ENCODE measurements around the gene AKAP9.
A peak's percentile ranks its signal among the peaks of the same experiment; 100 is the strongest.
"Not testable (repeated sequence)": the region's sequence is repeated elsewhere in the genome, so short reads cannot be mapped to it uniquely, and the experiment has no call there.

Gene AKAP9

DNA sequence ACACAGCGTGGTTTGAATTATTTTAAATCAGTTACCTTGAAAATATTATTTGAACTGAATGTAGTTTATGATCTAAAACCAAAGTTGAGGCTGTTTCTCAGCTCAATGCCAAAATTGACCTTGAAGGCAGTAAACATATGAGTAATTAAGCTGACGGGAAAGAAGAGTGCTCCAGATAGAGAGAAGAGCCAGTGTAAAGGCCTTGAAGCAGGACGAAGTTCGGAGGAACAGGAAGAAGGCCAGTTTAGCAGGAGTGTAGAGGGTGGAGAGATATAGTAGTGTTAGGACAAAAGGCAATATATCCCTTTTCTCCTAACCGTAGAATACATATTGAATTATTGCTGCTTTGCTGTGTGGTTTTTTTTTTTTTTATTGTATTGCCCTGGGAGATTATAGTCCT lies 130.4 kb downstream of the AKAP9 start:
- DNase-seq: no peak

- DNase-seq: no peak
Measured at GRCh38 chr7:92072121-92072520, 131.5 kb downstream of the AKAP9 start.

GRCh38 chr7:92072708-92073107 lies 132.0 kb downstream of the AKAP9 start:
- DNase-seq: no peak

DNA sequence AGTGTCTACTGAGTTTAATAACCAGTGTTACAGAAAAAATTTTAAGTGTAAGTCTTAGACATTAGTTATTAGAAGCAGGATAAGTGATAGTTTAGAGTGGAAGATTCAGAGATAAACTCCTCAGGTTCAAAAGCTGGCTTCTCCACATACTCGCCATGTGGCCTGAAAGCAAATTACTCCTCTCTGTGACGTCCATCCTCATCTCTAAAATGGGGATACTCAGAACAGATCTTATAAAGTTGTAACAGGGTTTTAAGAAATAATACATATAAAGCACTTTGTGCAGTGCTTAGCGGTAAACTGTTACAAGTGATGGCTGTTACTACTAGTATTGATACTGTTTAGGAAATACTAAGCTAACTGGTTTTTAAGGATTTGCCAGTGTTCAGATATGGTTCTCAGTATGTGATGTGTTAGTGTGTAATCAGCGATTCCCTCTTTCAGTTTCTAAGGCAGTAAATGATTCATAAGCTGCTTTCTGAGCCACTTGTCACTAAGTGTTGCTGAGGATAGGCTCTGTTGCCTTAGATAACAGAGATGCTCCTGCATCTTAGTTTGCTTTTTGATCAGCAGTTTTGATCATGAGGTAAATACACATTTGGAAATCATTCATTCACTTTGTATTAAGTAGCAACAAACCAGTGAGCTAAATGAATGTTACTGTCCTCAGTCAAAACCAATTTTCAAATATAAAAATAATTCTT lies 134.9 kb downstream of the AKAP9 start:
- no peak for DNase-seq

- DNase-seq: no peak
Measured at GRCh38 chr7:92076509-92076908, 135.8 kb downstream of the AKAP9 start.

GRCh38 chr7:92083922-92084321 lies 143.3 kb downstream of the AKAP9 start:
- DNase-seq: not testable (repeated sequence)

DNA sequence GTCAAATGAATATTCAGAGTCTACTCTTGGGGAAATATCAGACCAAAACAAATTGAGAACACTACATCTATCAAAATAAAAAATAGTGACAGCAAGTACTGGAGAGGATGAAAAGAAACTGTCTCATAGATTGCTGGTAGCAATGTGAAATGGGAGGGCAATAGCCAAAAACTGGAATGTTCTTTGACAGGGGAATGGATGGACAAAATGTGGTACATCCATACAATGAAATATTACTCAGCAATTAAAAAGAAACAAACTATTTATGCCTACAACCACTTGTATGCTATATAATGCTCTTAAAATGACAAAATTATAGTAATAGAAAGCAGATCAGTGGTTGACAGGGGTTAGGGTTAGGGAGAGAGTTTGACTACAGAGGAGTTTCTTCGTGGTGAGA lies 147.6 kb downstream of the AKAP9 start:
- no peak for DNase-seq

- no peak for DNase-seq
Measured at GRCh38 chr7:92092210-92092609, 151.5 kb downstream of the AKAP9 start.

GRCh38 chr7:92095380-92095779 lies 154.7 kb downstream of the AKAP9 start:
- DNase-seq: peak; percentile 9

DNA sequence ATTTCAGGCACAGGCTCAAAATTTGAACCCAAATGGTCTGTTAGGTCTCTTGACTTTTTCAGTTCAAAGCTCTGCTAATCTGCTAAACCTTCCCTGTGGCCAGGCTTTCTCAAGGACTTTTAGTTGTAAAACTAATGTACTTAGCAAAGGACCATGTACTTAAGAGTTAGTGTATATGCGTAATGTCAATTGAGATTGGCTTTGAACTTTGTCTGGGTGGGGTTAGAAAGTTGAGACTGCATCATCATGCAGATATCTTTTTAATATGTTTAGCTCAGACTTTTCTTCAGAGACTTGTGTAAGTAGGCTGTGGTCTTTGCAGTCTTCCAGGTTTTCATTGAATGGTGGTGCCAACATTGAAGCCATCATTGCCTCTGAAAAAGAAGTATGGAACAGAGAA lies 159.9 kb downstream of the AKAP9 start:
- no peak for DNase-seq

GRCh38 chr7:92102862-92103261 lies 162.2 kb downstream of the AKAP9 start:
- not testable (repeated sequence) for DNase-seq

DNA sequence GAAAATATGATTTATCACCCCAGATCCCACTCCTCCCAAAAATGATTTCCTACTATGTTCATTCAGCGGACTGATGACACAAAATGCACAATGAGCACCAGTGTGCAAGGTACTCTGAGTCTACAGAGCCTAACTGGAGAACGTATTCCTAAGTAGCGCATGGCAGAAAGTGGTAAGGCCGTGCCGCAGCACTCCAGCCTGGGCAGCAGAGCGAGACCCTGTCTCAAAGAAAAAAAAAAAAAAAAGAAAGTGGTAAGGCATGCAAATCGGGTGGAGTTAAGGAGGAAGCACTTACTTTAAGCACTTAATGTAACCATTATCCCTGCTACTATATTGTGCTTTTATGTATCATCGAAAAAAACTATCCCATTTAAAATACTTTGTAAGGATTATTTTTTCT lies 168.2 kb downstream of the AKAP9 start:
- DNase-seq: no peak

- DNase-seq: no peak
Measured at GRCh38 chr7:92110857-92111256, 170.2 kb downstream of the AKAP9 start.

DNA sequence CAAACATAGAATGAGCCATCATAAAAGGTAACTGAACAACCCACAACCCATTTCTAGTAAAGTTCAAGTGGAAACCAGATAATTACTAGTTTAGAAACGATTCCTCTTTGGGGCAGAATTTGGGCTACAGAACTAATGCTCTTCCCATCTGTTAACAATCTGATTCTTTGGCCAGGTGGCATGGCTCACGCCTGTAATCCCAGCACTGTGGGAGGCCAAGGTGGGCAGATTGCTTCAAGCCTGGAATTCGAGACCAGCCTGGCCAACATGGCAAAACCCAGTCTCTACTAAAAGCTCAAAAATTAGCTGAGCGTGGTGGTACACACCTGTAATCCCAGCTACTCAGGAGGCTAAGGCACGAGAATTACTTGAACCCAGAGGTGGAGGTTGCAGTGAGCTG lies 175.2 kb downstream of the AKAP9 start:
- no peak for DNase-seq

DNA sequence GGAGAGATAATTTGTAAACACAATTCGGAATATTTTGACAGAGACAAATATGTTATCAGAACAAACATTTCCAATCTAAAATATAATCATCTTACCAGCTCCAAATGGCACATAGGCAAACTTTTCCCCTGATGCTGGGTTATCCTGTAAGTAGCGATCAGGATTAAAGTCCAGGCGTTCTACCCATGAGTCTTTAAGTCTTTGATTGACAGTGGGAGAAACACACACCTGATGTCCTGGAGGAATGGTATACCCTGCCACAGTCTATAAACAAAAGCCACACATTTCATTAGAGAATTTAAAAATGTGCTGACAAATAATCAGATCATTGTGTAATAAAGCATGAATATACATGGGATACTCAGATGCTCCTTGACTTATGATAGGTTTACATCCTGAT lies 176.3 kb downstream of the AKAP9 start:
- DNase-seq: no peak

DNA sequence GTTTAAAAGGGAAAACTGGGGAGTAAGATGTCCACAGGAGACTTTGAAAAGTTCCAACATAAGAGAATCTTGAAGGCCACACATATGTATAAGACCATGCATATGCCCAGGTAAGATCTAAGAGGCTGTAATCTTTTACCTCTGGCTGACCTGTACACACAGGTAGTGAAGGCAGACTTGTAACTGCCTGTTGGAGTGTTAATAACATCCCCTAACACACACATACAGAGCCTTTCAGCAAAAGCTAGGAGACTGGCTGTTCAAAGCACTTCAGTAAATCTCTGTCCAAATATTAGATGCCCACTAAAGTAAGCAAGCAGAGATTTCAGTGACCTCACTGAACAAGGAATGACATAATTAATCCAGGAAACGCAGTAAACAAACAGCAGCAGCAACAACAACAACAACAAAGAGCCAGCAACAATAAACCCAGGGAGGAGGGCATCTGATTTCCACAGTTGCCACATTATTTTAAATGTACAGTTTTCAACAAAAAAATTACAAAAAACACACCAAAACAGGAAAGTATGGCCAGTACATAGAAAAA lies 178.6 kb downstream of the AKAP9 start:
- no peak for DNase-seq

GRCh38 chr7:92121681-92122080 lies 181.0 kb downstream of the AKAP9 start:
- no peak for DNase-seq

DNA sequence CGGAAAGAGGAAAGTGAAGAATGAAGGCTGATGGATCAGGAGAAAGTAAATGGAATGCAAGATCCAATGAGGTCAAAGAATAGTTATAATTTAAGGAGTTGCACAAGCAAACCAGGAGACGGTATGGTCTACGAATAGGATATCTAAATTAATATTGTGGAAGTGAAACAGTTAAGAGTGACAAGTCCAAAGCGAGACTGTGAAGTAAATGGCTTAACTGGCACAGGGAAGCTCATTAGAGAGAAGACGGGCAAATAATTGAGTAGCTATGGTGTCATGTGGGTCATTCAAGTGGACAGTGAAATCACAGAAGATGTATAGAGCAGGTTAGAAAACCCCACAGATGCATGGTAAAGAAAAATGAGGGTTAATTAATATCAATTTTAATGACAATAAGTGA lies 190.4 kb downstream of the AKAP9 start:
- no peak for DNase-seq

DNA sequence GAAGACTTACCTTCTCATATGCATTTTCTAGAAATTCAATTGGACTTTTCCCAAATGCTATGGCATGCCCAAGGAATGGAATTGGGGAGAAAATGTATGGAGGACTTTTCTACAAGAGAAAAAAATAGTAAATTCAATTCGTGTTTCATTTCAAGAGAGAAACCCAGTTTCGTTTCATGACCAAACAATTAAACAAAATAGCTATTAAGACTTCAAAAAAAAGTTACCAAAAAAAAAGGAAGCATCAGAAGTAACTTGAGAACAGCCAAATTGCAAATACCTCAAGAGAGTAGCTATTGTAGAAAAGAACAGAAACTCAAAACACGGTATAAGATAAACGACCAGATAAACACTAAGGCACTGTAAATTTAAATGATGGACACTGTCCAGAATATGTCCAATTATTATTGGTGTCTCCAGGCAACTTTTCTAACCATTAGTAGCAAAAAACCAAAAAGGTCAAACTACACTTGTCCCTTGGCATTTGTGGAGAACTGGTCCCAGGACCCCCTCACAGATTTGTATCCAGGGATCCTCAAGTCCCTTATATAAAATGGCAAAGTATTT lies 191.2 kb downstream of the AKAP9 start:
- no peak for DNase-seq

GRCh38 chr7:92133133-92133736 lies 192.6 kb downstream of the AKAP9 start:
- DNase-seq: peak; percentile 86

DNA sequence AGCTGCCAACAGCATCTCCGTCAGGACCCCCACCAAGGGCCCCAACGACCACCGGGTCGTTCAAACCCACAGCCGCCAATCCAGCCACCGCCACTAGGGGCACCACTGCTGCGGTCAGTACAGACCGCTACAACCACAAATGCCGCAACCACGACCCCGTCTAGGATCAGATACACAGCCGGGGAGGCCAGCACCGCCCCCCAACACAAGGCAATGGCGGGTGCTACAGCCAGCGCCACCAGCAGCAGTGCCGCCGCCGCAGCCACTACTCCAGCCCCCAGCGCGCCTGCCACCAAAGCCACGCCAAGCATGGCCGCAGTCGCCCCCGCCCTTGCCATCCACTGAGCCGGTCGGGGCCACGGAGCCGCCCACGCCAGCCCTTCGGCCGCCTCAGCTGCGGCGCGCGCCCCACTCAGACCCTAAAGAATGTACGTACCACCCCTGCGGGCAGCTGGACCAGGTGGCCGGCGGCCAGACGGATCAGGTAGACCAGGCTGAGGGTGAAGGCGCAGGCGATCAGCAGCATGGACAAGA lies 193.1 kb downstream of the AKAP9 start:
- DNase-seq: peak; percentile 86

- peak; percentile 94 for DNase-seq
Measured at GRCh38 chr7:92134271-92135051, 193.8 kb downstream of the AKAP9 start, which contains the start of gene CYP51A1. Gene CYP51A1 (minus strand): TSS chr7:92134477. CDS start chr7:92134364, 113 bp downstream.

Measured in NCI-H526 treated with DMSO at 0.1 percent for 48 hours (cell line).